K562 (cell line): Measurements from ENCODE around the gene FANCI. TPM values are rescaled to one million over a fixed set of nuclear protein-coding genes. Genes with fewer than 3 reads are reported as not detected.

Experiments used
- ATAC-seq: fragments of 200-7000 bp; cut with Tn5 transposase; 3 replicates; pipeline ENCODE4 v1.9.1; 2020; ENCODE audit warnings: moderate library complexity
- BruUV-seq: library from RNA; stranded (reverse); fragments of 400-500 nt; replicated peaks from 2 replicates; lab custom pipeline; 2021; lab: Mats Ljungman, UMichigan
- CTCF ChIA-PET: fragments of 300-600 bp; formaldehyde crosslinking; extraction: SDS; loops from one replicate; lab custom pipeline; 2021; ENCODE audit warnings: low intra/inter-chr PET ratio; lab: Yijun Ruan, JAX
- POLR2A ChIA-PET: fragments of 300-600, 350-650 bp; sonication (Branson Sonifier 250); formaldehyde crosslinking; extraction: SDS; loops from one replicate; lab custom pipeline; 2021; ENCODE audit warnings: antibody characterized with exemption, inconsistent platforms; lab: Yijun Ruan, JAX
- DNase-seq, 4 experiments: peaks; one replicate each; pipeline versions ENCODE4 v3.0.0 to v3.0.0-alpha.2; 2011 to 2018; ENCODE audit warnings: low spot score in 3 of 4, mixed read lengths in 3 of 4; ENCODE audit errors: extremely low read depth in 1 of 4
- FAIRE-seq: peaks from 2 replicates; lab custom pipeline; 2011; peaks lifted over from hg19 to GRCh38; lab: Jason Lieb, UNC
- H2AFZ ChIP-seq: 2 replicates; pipeline ENCODE4 v1.6.0; 2011; ENCODE audit warnings: low read depth, low read length, control low read depth, inconsistent platforms
- H3K27ac ChIP-seq: fragments of 200-600 bp; 3 replicates; pipeline ENCODE4 v1.8.0; 2011; ENCODE audit warnings: low read depth, mild to moderate bottlenecking, control low read depth, inconsistent platforms, low read length, moderate library complexity, mixed read lengths; ENCODE audit errors: extremely low read depth
- H3K27me3 ChIP-seq, 2 experiments: fragments of 300-600 bp in 1 of 2; 2 replicates in 1 of 2; 3 replicates in 1 of 2; pipeline versions ENCODE4 v1.6.0 to v1.8.0; 2011; ENCODE audit warnings: inconsistent platforms in 2 of 2, low read length in 2 of 2, mild to moderate bottlenecking in 1 of 2, mixed read lengths in 1 of 2, moderate library complexity in 1 of 2; ENCODE audit not compliant: control insufficient read depth in 2 of 2, insufficient read depth in 2 of 2
- H3K36me3 ChIP-seq: fragments of 300-600 bp; 3 replicates; pipeline ENCODE4 v1.8.0; 2011; ENCODE audit warnings: mild to moderate bottlenecking, low read length, inconsistent platforms; ENCODE audit not compliant: control insufficient read depth, insufficient read depth
- H3K4me1 ChIP-seq, 2 experiments: fragments of 200-600 bp in 1 of 2; replicated peaks in 1 of 2; 2 replicates in 1 of 2; 3 replicates in 1 of 2; pipeline versions ENCODE4 v1.5.1 to v1.8.0; 2011; ENCODE audit warnings: inconsistent platforms in 2 of 2, low read length in 2 of 2, mild to moderate bottlenecking in 1 of 2, mixed read lengths in 1 of 2, moderate library complexity in 1 of 2; ENCODE audit not compliant: control insufficient read depth in 2 of 2, insufficient read depth in 2 of 2
- H3K4me2 ChIP-seq: 2 replicates; pipeline ENCODE4 v1.6.1; 2011; ENCODE audit warnings: low read length, control low read depth, inconsistent platforms, mixed read lengths; ENCODE audit not compliant: insufficient read depth
- H3K4me3 ChIP-seq: fragments of 200-600 bp; sonication (generic), shearing (Covaris generic); 2 replicates; pipeline ENCODE4 v1.5.1; 2016; ENCODE audit warnings: control low read depth, inconsistent platforms
- H3K79me2 ChIP-seq: fragments of 200-600 bp; 3 replicates; pipeline ENCODE4 v1.8.0; 2011; ENCODE audit warnings: low read length, inconsistent platforms; ENCODE audit not compliant: control insufficient read depth, insufficient read depth
- H3K9ac ChIP-seq, 2 experiments: 2 replicates each; pipeline versions ENCODE4 v1.6.0 to v1.6.1; 2011; ENCODE audit warnings: low read depth in 2 of 2, low read length in 2 of 2, control low read depth in 1 of 2, inconsistent platforms in 1 of 2, mild to moderate bottlenecking in 1 of 2, mixed read lengths in 1 of 2; ENCODE audit not compliant: insufficient read depth in 1 of 2
- H3K9me1 ChIP-seq: one replicate; pipeline ENCODE4 v1.6.0; 2011; ENCODE audit warnings: inconsistent platforms, mild to moderate bottlenecking, low read length, moderate library complexity; ENCODE audit not compliant: control insufficient read depth, insufficient read depth
- H3K9me3 ChIP-seq: replicated peaks from 2 replicates; pipeline ENCODE4 v1.5.1; 2011; ENCODE audit warnings: low read depth, low read length, inconsistent platforms; ENCODE audit not compliant: control insufficient read depth, insufficient read depth
- H4K20me1 ChIP-seq: replicated peaks from 2 replicates; pipeline ENCODE4 v1.6.1; 2011; ENCODE audit warnings: low read length, inconsistent platforms, mixed read lengths; ENCODE audit not compliant: control insufficient read depth, insufficient read depth
- HNRNPL ChIP-seq: fragments of 200-400 bp; formaldehyde crosslinking; IDR thresholded peaks from 2 replicates; pipeline ENCODE4 v1.6.1; 2017; ENCODE audit warnings: low read depth, mild to moderate bottlenecking, low read length
- KLF1 ChIP-seq: fragments of 450-650 bp; IDR thresholded peaks from 2 replicates; pipeline ENCODE4 v1.6.1; 2016; ENCODE audit warnings: missing genetic modification characterization, missing compliant biosample characterization
- NFE2L1 ChIP-seq: fragments of 450-650 bp; IDR thresholded peaks from 2 replicates; pipeline ENCODE4 v1.6.1; 2016; ENCODE audit warnings: missing genetic modification characterization, low read depth, mild to moderate bottlenecking, missing compliant biosample characterization, moderate library complexity, borderline replicate concordance
- ZBTB12 ChIP-seq: fragments of 250-450 bp; sonication (Bioruptor Pico); IDR thresholded peaks from 2 replicates; pipeline ENCODE4 v1.4.0; 2020
- ZBTB7A ChIP-seq: IDR thresholded peaks from 2 replicates; pipeline ENCODE4 v1.6.1; 2011; ENCODE audit warnings: low read depth, mild to moderate bottlenecking, low read length, moderate library complexity, borderline replicate concordance; ENCODE audit not compliant: control insufficient read depth
- in situ Hi-C: fragments of 300-500 bp; cut with MboI; formaldehyde crosslinking; loops from 4 replicates; pipeline ENCODE4 v1.15.0; 2018; ENCODE audit warnings: inconsistent platforms, mixed read lengths
- intact Hi-C: fragments of 100-400 bp; cut with micrococcal nuclease; formaldehyde crosslinking; loops from 2 replicates; pipeline ENCODE4 v1.14.2; 2022
- polyA plus RNA-seq, 8 experiments: library from polyadenylated mRNA; depleted of rRNA in 4 of 8; stranded (reverse) in 5 of 8; unstranded in 3 of 8; fragments of >200 nt; fragmentation: Nextera tagmentation in 2 of 8; fragmentation: Illumina TruSeq in 1 of 8; extraction: Ambion mirVana in 2 of 8; extraction: Trizol in 1 of 8; gene quantifications; 2 replicates each; pipeline versions ENCODE4 v1.2.1 to v1.2.3, GENCODE V29; 2011 to 2014; ENCODE audit warnings: inconsistent platforms in 1 of 8, missing spikeins in 1 of 8
- total RNA-seq, 7 experiments: library from RNA; depleted of rRNA in 6 of 7; stranded (reverse); fragments of >200 nt in 6 of 7; fragmentation: Illumina TruSeq in 2 of 7; extraction: Trizol in 2 of 7; gene quantifications; 2 replicates each; pipeline versions ENCODE4 v1.2.1 to v1.2.3, GENCODE V29; 2011 to 2021; ENCODE audit warnings: low replicate concordance in 1 of 7
- TF ChIP-seq, protein P1 (sequence below): sonication (generic); formaldehyde crosslinking; IDR thresholded peaks from 2 replicates; pipeline ENCODE4 v1.8.0; 2022; ENCODE audit warnings: mild to moderate bottlenecking, missing genetic modification reagents
- TF ChIP-seq, protein P2 (sequence below): fragments of 450-650 bp; formaldehyde crosslinking; IDR thresholded peaks from 2 replicates; pipeline ENCODE4 v1.4.0; 2022; ENCODE audit warnings: missing genetic modification characterization

FANCI gene
- total and polyA plus RNA-seq, 9 of the 15 experiments (the other 6 are each of a cell fraction or from before 2014, with no cell fraction given): 72.1 to 165 (median 131) TPM

DNA sequence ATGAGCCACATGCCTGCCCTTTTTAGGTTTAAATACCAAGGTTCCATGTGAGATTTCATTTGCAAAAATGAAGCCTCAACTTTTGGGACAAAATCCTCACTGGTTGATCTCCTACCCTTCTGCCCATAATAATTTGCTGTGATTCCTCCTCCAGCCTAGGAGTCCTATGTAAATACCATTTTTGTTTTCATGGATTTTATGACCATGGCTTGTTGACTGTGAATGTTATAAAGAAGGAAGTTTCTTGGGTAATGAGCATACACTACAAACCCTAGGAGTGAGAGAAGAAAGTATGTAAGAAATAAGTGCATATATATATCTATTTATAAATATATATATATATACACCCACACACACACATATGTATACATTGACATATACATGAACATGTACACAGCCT lies 35.5 kb upstream of the FANCI start:
- peaks cover 0 to 10% of the 10 kb centered on the region in 2 experiments; a peak in 2 of 5 replicates for H3K4me1 ChIP-seq
- H3K9me3 ChIP-seq: no peaks in the 10 kb centered on the region
- peaks cover 6 to 15% of the 10 kb centered on the region in 2 experiments; a peak in 4 of 5 replicates for H3K27me3 ChIP-seq
- intact Hi-C loops: loop anchor here (5.0 kb wide), 1 partner anchor 99 kb away; no protein-coding TSS in a partner anchor
- H3K9ac ChIP-seq: no peak overlapping the region
- ATAC-seq (no peak), DNase-seq (no peak), FAIRE-seq (no peak)
- H3K4me3 ChIP-seq: no peak overlapping the region
- no TSS peak for BruUV-seq
- TF ChIP-seq, protein P1, sequence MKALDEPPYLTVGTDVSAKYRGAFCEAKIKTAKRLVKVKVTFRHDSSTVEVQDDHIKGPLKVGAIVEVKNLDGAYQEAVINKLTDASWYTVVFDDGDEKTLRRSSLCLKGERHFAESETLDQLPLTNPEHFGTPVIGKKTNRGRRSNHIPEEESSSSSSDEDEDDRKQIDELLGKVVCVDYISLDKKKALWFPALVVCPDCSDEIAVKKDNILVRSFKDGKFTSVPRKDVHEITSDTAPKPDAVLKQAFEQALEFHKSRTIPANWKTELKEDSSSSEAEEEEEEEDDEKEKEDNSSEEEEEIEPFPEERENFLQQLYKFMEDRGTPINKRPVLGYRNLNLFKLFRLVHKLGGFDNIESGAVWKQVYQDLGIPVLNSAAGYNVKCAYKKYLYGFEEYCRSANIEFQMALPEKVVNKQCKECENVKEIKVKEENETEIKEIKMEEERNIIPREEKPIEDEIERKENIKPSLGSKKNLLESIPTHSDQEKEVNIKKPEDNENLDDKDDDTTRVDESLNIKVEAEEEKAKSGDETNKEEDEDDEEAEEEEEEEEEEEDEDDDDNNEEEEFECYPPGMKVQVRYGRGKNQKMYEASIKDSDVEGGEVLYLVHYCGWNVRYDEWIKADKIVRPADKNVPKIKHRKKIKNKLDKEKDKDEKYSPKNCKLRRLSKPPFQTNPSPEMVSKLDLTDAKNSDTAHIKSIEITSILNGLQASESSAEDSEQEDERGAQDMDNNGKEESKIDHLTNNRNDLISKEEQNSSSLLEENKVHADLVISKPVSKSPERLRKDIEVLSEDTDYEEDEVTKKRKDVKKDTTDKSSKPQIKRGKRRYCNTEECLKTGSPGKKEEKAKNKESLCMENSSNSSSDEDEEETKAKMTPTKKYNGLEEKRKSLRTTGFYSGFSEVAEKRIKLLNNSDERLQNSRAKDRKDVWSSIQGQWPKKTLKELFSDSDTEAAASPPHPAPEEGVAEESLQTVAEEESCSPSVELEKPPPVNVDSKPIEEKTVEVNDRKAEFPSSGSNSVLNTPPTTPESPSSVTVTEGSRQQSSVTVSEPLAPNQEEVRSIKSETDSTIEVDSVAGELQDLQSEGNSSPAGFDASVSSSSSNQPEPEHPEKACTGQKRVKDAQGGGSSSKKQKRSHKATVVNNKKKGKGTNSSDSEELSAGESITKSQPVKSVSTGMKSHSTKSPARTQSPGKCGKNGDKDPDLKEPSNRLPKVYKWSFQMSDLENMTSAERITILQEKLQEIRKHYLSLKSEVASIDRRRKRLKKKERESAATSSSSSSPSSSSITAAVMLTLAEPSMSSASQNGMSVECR: no peak
- no peak for TF ChIP-seq NFE2L1 (tag)
- TF ChIP-seq ZBTB7A: no peak
- TF ChIP-seq, protein P2, sequence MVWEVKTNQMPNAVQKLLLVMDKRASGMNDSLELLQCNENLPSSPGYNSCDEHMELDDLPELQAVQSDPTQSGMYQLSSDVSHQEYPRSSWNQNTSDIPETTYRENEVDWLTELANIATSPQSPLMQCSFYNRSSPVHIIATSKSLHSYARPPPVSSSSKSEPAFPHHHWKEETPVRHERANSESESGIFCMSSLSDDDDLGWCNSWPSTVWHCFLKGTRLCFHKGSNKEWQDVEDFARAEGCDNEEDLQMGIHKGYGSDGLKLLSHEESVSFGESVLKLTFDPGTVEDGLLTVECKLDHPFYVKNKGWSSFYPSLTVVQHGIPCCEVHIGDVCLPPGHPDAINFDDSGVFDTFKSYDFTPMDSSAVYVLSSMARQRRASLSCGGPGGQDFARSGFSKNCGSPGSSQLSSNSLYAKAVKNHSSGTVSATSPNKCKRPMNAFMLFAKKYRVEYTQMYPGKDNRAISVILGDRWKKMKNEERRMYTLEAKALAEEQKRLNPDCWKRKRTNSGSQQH (CRISPR knock-in tag): no peak
- TF ChIP-seq ZBTB12: no peak
- TF ChIP-seq HNRNPL: no peak
- TF ChIP-seq KLF1: no peak
- no peaks in the 10 kb centered on the region for H3K79me2 ChIP-seq
- no peak overlapping the region for H3K27ac ChIP-seq
- H4K20me1 ChIP-seq: no peaks in the 10 kb centered on the region
- no peaks in the 10 kb centered on the region for H3K9me1 ChIP-seq
- in situ Hi-C loops: no loop called here
- H2AFZ ChIP-seq: no peak overlapping the region
- CTCF ChIA-PET: interaction anchor here (3.2 kb wide), 1 partner anchor 92 kb away, joined by 17 read pairs; no protein-coding TSS in a partner anchor
- H3K36me3 ChIP-seq: no peaks in the 10 kb centered on the region
- H3K4me2 ChIP-seq: no peak overlapping the region
- POLR2A ChIA-PET: no interaction called here
